ENCODE measurements around the gene ABCC6.

DNA sequence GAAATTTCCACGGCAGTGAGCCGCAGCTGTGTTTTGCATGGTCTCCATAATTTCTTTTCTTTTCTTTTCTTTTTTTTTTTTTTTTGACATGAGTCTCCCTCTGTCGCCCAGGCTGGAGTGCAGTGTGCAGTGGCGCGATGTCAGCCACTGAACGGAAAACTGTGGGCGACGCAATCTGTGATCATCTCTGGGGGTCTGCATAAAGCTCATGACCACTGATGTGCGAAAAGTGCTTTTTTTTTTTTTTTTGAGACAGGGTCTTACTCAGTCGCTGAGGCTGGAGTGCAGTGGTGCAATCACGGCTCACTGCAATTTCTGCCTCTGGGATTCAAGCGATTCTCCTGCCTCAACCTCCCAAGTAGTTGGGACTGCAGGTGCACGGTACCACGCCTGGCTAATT is 117.6 kb downstream of the ABCC6 start:
- TF ChIP-seq, protein P1, sequence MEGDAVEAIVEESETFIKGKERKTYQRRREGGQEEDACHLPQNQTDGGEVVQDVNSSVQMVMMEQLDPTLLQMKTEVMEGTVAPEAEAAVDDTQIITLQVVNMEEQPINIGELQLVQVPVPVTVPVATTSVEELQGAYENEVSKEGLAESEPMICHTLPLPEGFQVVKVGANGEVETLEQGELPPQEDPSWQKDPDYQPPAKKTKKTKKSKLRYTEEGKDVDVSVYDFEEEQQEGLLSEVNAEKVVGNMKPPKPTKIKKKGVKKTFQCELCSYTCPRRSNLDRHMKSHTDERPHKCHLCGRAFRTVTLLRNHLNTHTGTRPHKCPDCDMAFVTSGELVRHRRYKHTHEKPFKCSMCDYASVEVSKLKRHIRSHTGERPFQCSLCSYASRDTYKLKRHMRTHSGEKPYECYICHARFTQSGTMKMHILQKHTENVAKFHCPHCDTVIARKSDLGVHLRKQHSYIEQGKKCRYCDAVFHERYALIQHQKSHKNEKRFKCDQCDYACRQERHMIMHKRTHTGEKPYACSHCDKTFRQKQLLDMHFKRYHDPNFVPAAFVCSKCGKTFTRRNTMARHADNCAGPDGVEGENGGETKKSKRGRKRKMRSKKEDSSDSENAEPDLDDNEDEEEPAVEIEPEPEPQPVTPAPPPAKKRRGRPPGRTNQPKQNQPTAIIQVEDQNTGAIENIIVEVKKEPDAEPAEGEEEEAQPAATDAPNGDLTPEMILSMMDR (IDR thresholded peaks at IDR 0.05) = no peak
- no peak for TF ChIP-seq POLR2A (IDR thresholded peaks at IDR 0.05)

All from testis (tissue), 2 donors.